ENCODE data around the gene SERPINI1.

DNA sequence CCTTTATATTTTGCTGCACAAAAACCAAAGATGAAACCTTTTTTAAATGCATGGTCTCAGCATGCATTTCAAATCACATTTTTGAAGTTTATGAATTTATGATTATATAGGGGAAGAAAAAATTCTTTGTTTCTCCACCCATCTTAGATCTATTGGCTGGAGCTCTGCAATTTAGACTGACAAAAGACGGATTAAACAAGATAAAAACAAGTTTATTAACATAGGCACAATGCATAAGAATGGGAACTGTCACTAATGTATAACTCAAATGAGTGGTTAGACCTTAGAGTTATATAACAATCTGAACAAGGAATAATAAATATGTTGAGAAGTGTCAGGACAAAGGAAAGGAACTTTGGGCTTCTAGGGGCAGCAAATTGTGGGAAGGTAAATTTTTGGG is 132.5 kb downstream of the SERPINI1 start:
- TF ChIP-seq POLR2A (IDR thresholded peaks at IDR 0.05) (no peak), CTCF (IDR thresholded peaks at IDR 0.05) (no peak)
